HepG2 (cell line): Measurements from ENCODE around the gene ZCCHC10. TPM values are rescaled to one million over a fixed set of nuclear protein-coding genes. Genes with fewer than 3 reads are reported as not detected.

Experiments used
- CAMTA2 ChIP-seq: sonication (generic); formaldehyde crosslinking; IDR thresholded peaks from 2 replicates; pipeline ENCODE4 v1.4.0; 2020; ENCODE audit warnings: mild to moderate bottlenecking, missing genetic modification reagents, borderline replicate concordance
- CCDC6 ChIP-seq: sonication (generic); formaldehyde crosslinking; IDR thresholded peaks from 2 replicates; pipeline ENCODE4 v1.8.1; 2022; ENCODE audit warnings: mild to moderate bottlenecking, missing genetic modification reagents, moderate library complexity
- CENPX ChIP-seq: sonication (generic); formaldehyde crosslinking; IDR thresholded peaks from 2 replicates; pipeline ENCODE4 v1.9.0; 2021; ENCODE audit warnings: mild to moderate bottlenecking, missing genetic modification reagents, moderate library complexity
- ELF3 ChIP-seq: IDR thresholded peaks from 2 replicates; pipeline ENCODE4 v1.6.1; 2016; ENCODE audit warnings: missing genetic modification reagents, missing compliant biosample characterization
- HHEX ChIP-seq: IDR thresholded peaks from 2 replicates; pipeline ENCODE4 v1.6.1; 2016; ENCODE audit warnings: control low read depth
- HMG20A ChIP-seq: IDR thresholded peaks from 2 replicates; pipeline ENCODE4 v1.6.1; 2016; ENCODE audit warnings: borderline replicate concordance
- HNRNPK ChIP-seq: fragments of 200-400 bp; formaldehyde crosslinking; IDR thresholded peaks from 2 replicates; pipeline ENCODE4 v1.6.1; 2018; ENCODE audit warnings: low read length, low read depth, moderate library complexity, mild to moderate bottlenecking; ENCODE audit not compliant: poor library complexity, severe bottlenecking
- HOXA5 ChIP-seq: sonication (generic); formaldehyde crosslinking; IDR thresholded peaks from 2 replicates; pipeline ENCODE4 v1.4.0; 2020; ENCODE audit warnings: missing genetic modification reagents
- KDM5A ChIP-seq: fragments of 200-600 bp; sonication (generic); IDR thresholded peaks from 2 replicates; pipeline ENCODE4 v1.7.0; 2018; ENCODE audit warnings: antibody characterized with exemption, mild to moderate bottlenecking, low read length, borderline replicate concordance
- PLRG1 ChIP-seq: fragments of 450-650 bp; conservative IDR thresholded peaks from 2 replicates; pipeline ENCODE4 v1.6.1; 2016
- PLSCR1 ChIP-seq: sonication (generic); formaldehyde crosslinking; IDR thresholded peaks from 2 replicates; pipeline ENCODE4 v1.5.0; 2020; ENCODE audit warnings: missing genetic modification reagents, mild to moderate bottlenecking, borderline replicate concordance
- TRIM24 ChIP-seq: sonication (generic); formaldehyde crosslinking; IDR thresholded peaks from 2 replicates; pipeline ENCODE4 v1.8.0; 2022; ENCODE audit warnings: mild to moderate bottlenecking, missing genetic modification reagents
- USF2 ChIP-seq, 2 experiments: sonication (generic) in 1 of 2; formaldehyde crosslinking in 1 of 2; IDR thresholded peaks; 2 replicates each; pipeline versions ENCODE4 v1.5.1 to v1.6.1; 2011 to 2020; ENCODE audit warnings: borderline replicate concordance in 1 of 2, low read depth in 1 of 2, low read length in 1 of 2, mild to moderate bottlenecking in 1 of 2, missing genetic modification reagents in 1 of 2, moderate library complexity in 1 of 2
- ZFP90 ChIP-seq: sonication (generic); formaldehyde crosslinking; IDR thresholded peaks from 2 replicates; pipeline ENCODE4 v1.8.0; 2022; ENCODE audit warnings: missing genetic modification reagents, mild to moderate bottlenecking, inconsistent platforms, borderline replicate concordance
- ZNF362 ChIP-seq: sonication (generic); formaldehyde crosslinking; IDR thresholded peaks from 2 replicates; pipeline ENCODE4 v1.4.0; 2020; ENCODE audit warnings: missing genetic modification reagents, mild to moderate bottlenecking, borderline replicate concordance
- ZNF597 ChIP-seq: sonication (generic); formaldehyde crosslinking; IDR thresholded peaks from 2 replicates; pipeline ENCODE4 v1.5.0; 2020; ENCODE audit warnings: missing genetic modification reagents
- ZNF646 ChIP-seq: sonication (generic); formaldehyde crosslinking; IDR thresholded peaks from 2 replicates; pipeline ENCODE4 v1.9.0; 2021; ENCODE audit warnings: mild to moderate bottlenecking, missing genetic modification reagents
- ZSCAN29 ChIP-seq: sonication (generic); formaldehyde crosslinking; conservative IDR thresholded peaks from 2 replicates; pipeline ENCODE4 v1.4.0; 2020; ENCODE audit warnings: mild to moderate bottlenecking, missing genetic modification reagents
- polyA plus RNA-seq, 8 experiments: library from polyadenylated mRNA; depleted of rRNA in 3 of 8; stranded (reverse) in 7 of 8; unstranded in 1 of 8; fragments of >200 nt; fragmentation: Illumina TruSeq in 4 of 8; extraction: Trizol in 4 of 8; gene quantifications; 2 replicates each; pipeline versions ENCODE4 v1.2.1 to v1.2.3, GENCODE V29; 2011 to 2016; ENCODE audit warnings: low read depth in 4 of 8, missing spikeins in 1 of 8, mixed read lengths in 1 of 8; ENCODE audit not compliant: insufficient read depth in 1 of 8
- total RNA-seq, 5 experiments: library from RNA; depleted of rRNA; stranded (reverse); fragments of >200 nt; fragmentation: Illumina TruSeq; extraction: Trizol; gene quantifications; 2 replicates each; pipeline ENCODE4 v1.2.3, GENCODE V29; 2016; ENCODE audit warnings: low read depth in 1 of 5

The ZCCHC10 gene
- total and polyA plus RNA-seq, 2 of the 13 experiments (the other 11 are each of a cell fraction or from before 2014, with no cell fraction given): 40.7 to 48.2 TPM

- TF ChIP-seq ZNF362: peak; percentile 92
- TF ChIP-seq USF2 (IDR thresholded peaks at IDR 0.05; ENCODE audit: low read depth, low read length): no peak
- TF ChIP-seq USF2 (CRISPR knock-in tag; IDR thresholded peaks at IDR 0.05; ENCODE audit: borderline replicate concordance): no peak
- no peak for TF ChIP-seq HMG20A (CRISPR knock-in tag)
- no peak for TF ChIP-seq ZNF646 (CRISPR knock-in tag)
- TF ChIP-seq CENPX: no peak
- no peak for TF ChIP-seq TRIM24 (CRISPR knock-in tag)
- TF ChIP-seq ZSCAN29: 0 out of 2 replicates have a peak, but pooled peaks have one; percentile 14
- TF ChIP-seq ZFP90 (CRISPR knock-in tag): no peak
- TF ChIP-seq CCDC6 (CRISPR knock-in tag): no peak
- TF ChIP-seq HOXA5 (CRISPR knock-in tag): no peak
- TF ChIP-seq PLRG1: no peak
- TF ChIP-seq HNRNPK: no peak
- TF ChIP-seq ELF3 (CRISPR knock-in tag): no peak
- no peak for TF ChIP-seq ZNF597 (CRISPR knock-in tag)
- peak; percentile 57; the same call in 1 of the 2 replicates for TF ChIP-seq KDM5A
- no peak for TF ChIP-seq HHEX (CRISPR knock-in tag)
- no peak for TF ChIP-seq CAMTA2 (CRISPR knock-in tag)
- no peak for TF ChIP-seq PLSCR1
Measured at GRCh38 chr5:132962429-132963021, 63.8 kb downstream of the ZCCHC10 start (continued).
